ENCODE measurements around the gene CCDC107.

Gene CCDC107

GRCh38 chr9:35688558-35689541 lies 30.8 kb downstream of the CCDC107 start:
- Histone ChIP-seq H3K27ac (replicated peaks; ENCODE audit: low read length) (peak overlapping the region; percentile 65), H3K4me3 (ENCODE audit: low read length in 2 of 2) (peak overlapping the region in 1 of 2 donors; percentile 86)

GRCh38 chr9:35689542-35690293 lies 31.6 kb downstream of the CCDC107 start, which contains the start of gene TPM2:
Gene TPM2, minus strand, starts transcription at chr9:35689925. Its CDS starts 108 bp downstream, at chr9:35689817.
- H3K9me3 ChIP-seq (replicated peaks in 1 of 2; ENCODE audit: control insufficient read depth in 2 of 2, insufficient read depth in 1 of 2, low read depth in 1 of 2, low read length in 2 of 2): no peaks in the 10 kb centered on the region
- H4K91ac ChIP-seq (ENCODE audit: low read depth, low read length, poor library complexity): peak within 1 kb of the TSS; percentile 43
- peak within 1 kb of the TSS; percentile 79 for H2BK12ac ChIP-seq (ENCODE audit: low read length)
- peak within 1 kb of the TSS; percentile 77 for H4K8ac ChIP-seq (ENCODE audit: low read depth, low read length)
- peaks cover 12 to 21% of the 10 kb centered on the region in 2 donors for H3K4me1 ChIP-seq (ENCODE audit: control insufficient read depth in 2 of 2, insufficient read depth in 1 of 2, low read depth in 1 of 2, low read length in 2 of 2)
- no CpG with 5 or more reads among the region's 61 CpGs for WGBS, 2 donors (ENCODE audit: extremely low coverage in 2 of 2, insufficient read length in 2 of 2, insufficient replicate concordance in 1 of 2)
- peak within 1 kb of the TSS; percentile 99 for H3K18ac ChIP-seq (ENCODE audit: low read length)
- peaks cover 7 to 11% of the 10 kb centered on the region in 2 donors for H3K36me3 ChIP-seq (replicated peaks in 1 of 2; ENCODE audit: control insufficient read depth in 2 of 2, insufficient read depth in 2 of 2, low read length in 2 of 2)
- H2BK15ac ChIP-seq (ENCODE audit: low read length): peak within 1 kb of the TSS; percentile 89
- H3K27me3 ChIP-seq (ENCODE audit: control insufficient read depth in 3 of 3, insufficient read depth in 3 of 3, low read depth in 1 of 3, low read length in 3 of 3): no peaks in the 10 kb centered on the region
- peak within 1 kb of the TSS; percentile 88 for H3K4me2 ChIP-seq (ENCODE audit: insufficient read depth, low read length, poor library complexity, severe bottlenecking)
- DNase-seq (ENCODE audit: low spot score): peak; percentile 58
- peak within 1 kb of the TSS; percentile 96 for H2BK120ac ChIP-seq (ENCODE audit: low read depth, low read length)
- peak within 1 kb of the TSS; percentile 91 for H2BK5ac ChIP-seq (ENCODE audit: low read length)
- H3K4me3 ChIP-seq (ENCODE audit: low read length in 2 of 2): peak within 1 kb of the TSS; percentile 51 to 86
- peak within 1 kb of the TSS; percentile 99 for H3K14ac ChIP-seq (ENCODE audit: low read length)
- H3K9ac ChIP-seq (ENCODE audit: low read depth, low read length, poor library complexity): peak within 1 kb of the TSS; percentile 98
- peak within 1 kb of the TSS; percentile 76 for H2AK5ac ChIP-seq (ENCODE audit: low read depth, low read length)
- peaks cover 6% of the 10 kb centered on the region for H3K79me1 ChIP-seq (ENCODE audit: low read depth, low read length)
- H2AFZ ChIP-seq (ENCODE audit: low read length): peak within 1 kb of the TSS; percentile 99
- peak within 1 kb of the TSS; percentile 65 for H3K27ac ChIP-seq (replicated peaks; ENCODE audit: low read length)
- H3K23ac ChIP-seq (ENCODE audit: low read depth, low read length, poor library complexity): peak within 1 kb of the TSS; percentile 99
- H3K4ac ChIP-seq (ENCODE audit: low read length): peak within 1 kb of the TSS; percentile 100

More at GRCh38 chr9:35688558-35689541, 30.8 kb downstream of the CCDC107 start:
- peaks cover 12 to 18% of the 10 kb centered on the region in 2 donors for H3K36me3 ChIP-seq (replicated peaks in 1 of 2; ENCODE audit: control insufficient read depth in 2 of 2, insufficient read depth in 2 of 2, low read length in 2 of 2)
- peak overlapping the region; percentile 88 for H3K4me2 ChIP-seq (ENCODE audit: insufficient read depth, low read length, poor library complexity, severe bottlenecking)
- H2AK5ac ChIP-seq (ENCODE audit: low read depth, low read length): peak overlapping the region; percentile 76
- H4K8ac ChIP-seq (ENCODE audit: low read depth, low read length): no peak overlapping the region
- no peak for DNase-seq (ENCODE audit: low spot score)
- H2BK15ac ChIP-seq (ENCODE audit: low read length): peak overlapping the region; percentile 35
- peak overlapping the region; percentile 79 for H2BK12ac ChIP-seq (ENCODE audit: low read length)
- H3K4ac ChIP-seq (ENCODE audit: low read length): no peak overlapping the region
- H3K18ac ChIP-seq (ENCODE audit: low read length): peak overlapping the region; percentile 99
- H3K23ac ChIP-seq (ENCODE audit: low read depth, low read length, poor library complexity): peak overlapping the region; percentile 4
- peak overlapping the region; percentile 91 for H2BK5ac ChIP-seq (ENCODE audit: low read length)
- H2BK120ac ChIP-seq (ENCODE audit: low read depth, low read length): peak overlapping the region; percentile 75
- no peak overlapping the region for H4K91ac ChIP-seq (ENCODE audit: low read depth, low read length, poor library complexity)
- peak overlapping the region; percentile 98 for H3K9ac ChIP-seq (ENCODE audit: low read depth, low read length, poor library complexity)
- no peaks in the 10 kb centered on the region for H3K27me3 ChIP-seq (ENCODE audit: control insufficient read depth in 3 of 3, insufficient read depth in 3 of 3, low read depth in 1 of 3, low read length in 3 of 3)
- WGBS, 2 donors (ENCODE audit: extremely low coverage in 2 of 2, insufficient read length in 2 of 2, insufficient replicate concordance in 1 of 2): no CpG with 5 or more reads among the region's 12 CpGs
- H3K14ac ChIP-seq (ENCODE audit: low read length): no peak overlapping the region
- peaks cover 12 to 21% of the 10 kb centered on the region in 2 donors for H3K4me1 ChIP-seq (ENCODE audit: control insufficient read depth in 2 of 2, insufficient read depth in 1 of 2, low read depth in 1 of 2, low read length in 2 of 2)
- peaks cover 6% of the 10 kb centered on the region for H3K79me1 ChIP-seq (ENCODE audit: low read depth, low read length)
- no peaks in the 10 kb centered on the region for H3K9me3 ChIP-seq (replicated peaks in 1 of 2; ENCODE audit: control insufficient read depth in 2 of 2, insufficient read depth in 1 of 2, low read depth in 1 of 2, low read length in 2 of 2)
- H2AFZ ChIP-seq (ENCODE audit: low read length): peak overlapping the region; percentile 17

- Histone ChIP-seq H2BK5ac (ENCODE audit: low read length) (peak overlapping the region; percentile 91), H4K91ac (ENCODE audit: low read depth, low read length, poor library complexity) (no peak overlapping the region), H2BK12ac (ENCODE audit: low read length) (no peak overlapping the region), H3K18ac (ENCODE audit: low read length) (peak overlapping the region; percentile 99), H3K36me3 (replicated peaks in 1 of 2; ENCODE audit: control insufficient read depth in 2 of 2, insufficient read depth in 2 of 2, low read length in 2 of 2) (peaks cover 2 to 5% of the 10 kb centered on the region in 2 donors), H2BK120ac (ENCODE audit: low read depth, low read length) (no peak overlapping the region), H3K79me1 (ENCODE audit: low read depth, low read length) (peaks cover 6% of the 10 kb centered on the region), H3K4me1 (ENCODE audit: control insufficient read depth in 2 of 2, insufficient read depth in 1 of 2, low read depth in 1 of 2, low read length in 2 of 2) (peaks cover 12 to 21% of the 10 kb centered on the region in 2 donors), H2BK15ac (ENCODE audit: low read length) (no peak overlapping the region), H4K8ac (ENCODE audit: low read depth, low read length) (no peak overlapping the region), H3K27me3 (ENCODE audit: control insufficient read depth in 3 of 3, insufficient read depth in 3 of 3, low read depth in 1 of 3, low read length in 3 of 3) (no peaks in the 10 kb centered on the region), H3K4ac (ENCODE audit: low read length) (no peak overlapping the region), H3K23ac (ENCODE audit: low read depth, low read length, poor library complexity) (peak overlapping the region; percentile 81), H2AFZ (ENCODE audit: low read length) (peak overlapping the region; percentile 99), H2AK5ac (ENCODE audit: low read depth, low read length) (peak overlapping the region; percentile 76), H3K9me3 (replicated peaks in 1 of 2; ENCODE audit: control insufficient read depth in 2 of 2, insufficient read depth in 1 of 2, low read depth in 1 of 2, low read length in 2 of 2) (no peaks in the 10 kb centered on the region), H3K9ac (ENCODE audit: low read depth, low read length, poor library complexity) (peak overlapping the region; percentile 72), H3K4me2 (ENCODE audit: insufficient read depth, low read length, poor library complexity, severe bottlenecking) (peak overlapping the region; percentile 88), H3K4me3 (ENCODE audit: low read length in 2 of 2) (peak overlapping the region; percentile 51 to 86), H3K14ac (ENCODE audit: low read length) (no peak overlapping the region), H3K27ac (replicated peaks; ENCODE audit: low read length) (peak overlapping the region; percentile 59)
- no CpG with 5 or more reads among the region's 21 CpGs for WGBS, 2 donors (ENCODE audit: extremely low coverage in 2 of 2, insufficient read length in 2 of 2, insufficient replicate concordance in 1 of 2)
- DNase-seq (ENCODE audit: low spot score): peak; percentile 47
Observed at GRCh38 chr9:35690294-35690613, 32.2 kb downstream of the CCDC107 start.
